Measurements from ENCODE around the gene CUL2.

DNA sequence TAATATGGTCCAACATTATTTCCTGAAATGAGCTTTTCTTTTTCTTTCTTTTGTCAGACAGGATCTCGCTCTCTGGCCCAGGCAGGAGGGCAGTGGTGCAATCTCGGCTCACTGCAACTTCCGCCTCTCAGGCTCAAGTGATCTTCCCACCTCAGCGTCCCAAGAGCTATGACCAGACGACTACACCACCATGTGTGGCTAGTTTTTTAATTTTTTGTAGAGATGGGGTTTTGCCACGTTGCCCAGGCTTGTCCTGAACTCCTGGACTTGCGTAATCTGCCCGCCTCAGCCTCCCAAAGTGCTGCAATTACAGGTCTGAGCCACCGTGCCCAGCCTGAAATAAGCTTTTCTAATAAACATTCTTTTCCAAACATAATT, 48.6 kb downstream of the CUL2 start:
- TF ChIP-seq CTCF (IDR thresholded peaks at IDR 0.05) (no peak), POLR2A (IDR thresholded peaks at IDR 0.05) (no peak)
